Suprapubic skin (tissue), 4 donors: Measurements from ENCODE around the gene PTPRM. TPM values are rescaled to one million over a fixed set of nuclear protein-coding genes. Genes with fewer than 3 reads are reported as not detected.

Experiments used
- DNase-seq, 2 donors: peaks; one replicate each; pipeline ENCODE4 v3.0.0-alpha.2; 2019; ENCODE audit warnings: low spot score in 2 of 2
- H3K27ac ChIP-seq: fragments of 200-600 bp; sonication (generic); one replicate; pipeline ENCODE4 v1.5.1; 2019
- H3K27me3 ChIP-seq: fragments of 200-600 bp; sonication (generic); one replicate; pipeline ENCODE4 v1.5.1; 2019
- H3K36me3 ChIP-seq: fragments of 200-600 bp; sonication (generic); one replicate; pipeline ENCODE4 v1.5.1; 2019
- H3K4me1 ChIP-seq: fragments of 200-600 bp; sonication (generic); one replicate; pipeline ENCODE4 v1.5.1; 2019
- H3K4me3 ChIP-seq: fragments of 200-600 bp; sonication (generic); one replicate; pipeline ENCODE4 v1.5.1; 2019; ENCODE audit warnings: mild to moderate bottlenecking
- H3K9me3 ChIP-seq: fragments of 200-600 bp; sonication (generic); one replicate; pipeline ENCODE4 v1.5.1; 2019
- EP300 ChIP-seq: sonication (generic); formaldehyde crosslinking; IDR thresholded peaks from one replicate; pipeline ENCODE4 v1.6.1; 2017; ENCODE audit warnings: antibody characterized with exemption
- POLR2A ChIP-seq, 2 donors: fragments of 450-650 bp; IDR thresholded peaks; one replicate each; pipeline ENCODE4 v1.6.1; 2017; ENCODE audit warnings: antibody characterized with exemption in 2 of 2, mild to moderate bottlenecking in 2 of 2, moderate library complexity in 2 of 2
- POLR2AphosphoS5 ChIP-seq, 3 donors: sonication (generic); formaldehyde crosslinking; IDR thresholded peaks; one replicate each; pipeline ENCODE4 v1.6.1; 2017; ENCODE audit warnings: antibody characterized with exemption in 3 of 3
- WGBS: methylation state at CpG from one replicate; pipeline ENCODE4 v1.1.5; 2018; 5-methylcytosine and 5-hydroxymethylcytosine counted together
- total RNA-seq, 4 donors: library from RNA; depleted of rRNA; stranded (reverse); fragments of >200 nt; gene quantifications; one replicate each; pipeline ENCODE4 v1.1.0, GENCODE V29; 2016
- TF ChIP-seq, protein P1 (sequence below), 2 donors: fragments of 200-600 bp in 1 of 2; fragments of 450-650 bp in 1 of 2; sonication (generic) in 1 of 2; IDR thresholded peaks; one replicate each; pipeline ENCODE4 v1.5.1; 2016 to 2019; ENCODE audit warnings: antibody characterized with exemption in 2 of 2, mild to moderate bottlenecking in 1 of 2, moderate library complexity in 1 of 2

Gene PTPRM
- total RNA-seq, 4 donors from 2014 or later = 19.8 to 73.7 (median 40.0) TPM

DNA sequence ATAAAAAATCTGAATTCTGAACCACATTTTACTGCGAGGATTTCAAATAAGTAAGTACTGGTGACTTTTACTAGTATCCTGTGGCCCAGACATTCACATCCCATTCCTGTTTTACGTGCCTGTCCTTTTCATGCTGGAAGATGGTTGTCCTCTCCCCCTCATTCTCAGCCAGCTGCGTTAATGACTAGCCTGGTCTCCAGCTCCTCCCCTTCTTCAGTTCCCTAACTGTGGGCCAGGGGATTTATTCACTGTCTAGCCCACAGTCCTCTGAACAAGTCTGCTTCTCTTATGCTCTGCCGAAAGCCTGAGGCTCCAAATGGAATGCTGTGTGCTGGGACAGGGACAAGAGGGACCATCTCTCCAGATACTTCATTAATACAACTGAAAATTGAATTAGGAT is 373.9 kb downstream of the PTPRM start:
- no peak for DNase-seq
- Histone ChIP-seq H3K36me3 (no peaks in the 10 kb centered on the region), H3K4me1 (peaks cover 2% of the 10 kb centered on the region), H3K27me3 (no peaks in the 10 kb centered on the region), H3K27ac (no peak overlapping the region), H3K9me3 (no peaks in the 10 kb centered on the region), H3K4me3 (no peak overlapping the region)
- 81% methylated on average over 4 of the region's 4 CpGs for WGBS
- TF ChIP-seq POLR2A (IDR thresholded peaks at IDR 0.05) = no peak
- no peak for TF ChIP-seq POLR2AphosphoS5 (IDR thresholded peaks at IDR 0.05)
- TF ChIP-seq, protein P1, sequence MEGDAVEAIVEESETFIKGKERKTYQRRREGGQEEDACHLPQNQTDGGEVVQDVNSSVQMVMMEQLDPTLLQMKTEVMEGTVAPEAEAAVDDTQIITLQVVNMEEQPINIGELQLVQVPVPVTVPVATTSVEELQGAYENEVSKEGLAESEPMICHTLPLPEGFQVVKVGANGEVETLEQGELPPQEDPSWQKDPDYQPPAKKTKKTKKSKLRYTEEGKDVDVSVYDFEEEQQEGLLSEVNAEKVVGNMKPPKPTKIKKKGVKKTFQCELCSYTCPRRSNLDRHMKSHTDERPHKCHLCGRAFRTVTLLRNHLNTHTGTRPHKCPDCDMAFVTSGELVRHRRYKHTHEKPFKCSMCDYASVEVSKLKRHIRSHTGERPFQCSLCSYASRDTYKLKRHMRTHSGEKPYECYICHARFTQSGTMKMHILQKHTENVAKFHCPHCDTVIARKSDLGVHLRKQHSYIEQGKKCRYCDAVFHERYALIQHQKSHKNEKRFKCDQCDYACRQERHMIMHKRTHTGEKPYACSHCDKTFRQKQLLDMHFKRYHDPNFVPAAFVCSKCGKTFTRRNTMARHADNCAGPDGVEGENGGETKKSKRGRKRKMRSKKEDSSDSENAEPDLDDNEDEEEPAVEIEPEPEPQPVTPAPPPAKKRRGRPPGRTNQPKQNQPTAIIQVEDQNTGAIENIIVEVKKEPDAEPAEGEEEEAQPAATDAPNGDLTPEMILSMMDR (IDR thresholded peaks at IDR 0.05) = no peak
- TF ChIP-seq EP300 = no peak

GRCh38 chr18:7941533-7941932 is 374.4 kb downstream of the PTPRM start:
- H3K27ac ChIP-seq = no peak overlapping the region
- no peak overlapping the region for H3K4me3 ChIP-seq
- no peak for DNase-seq
- no peaks in the 10 kb centered on the region for H3K27me3 ChIP-seq
- no peaks in the 10 kb centered on the region for H3K36me3 ChIP-seq
- no peaks in the 10 kb centered on the region for H3K9me3 ChIP-seq
- peaks cover 2% of the 10 kb centered on the region for H3K4me1 ChIP-seq
- WGBS = 40% methylated on average over 6 of the region's 6 CpGs
- TF ChIP-seq POLR2A (IDR thresholded peaks at IDR 0.05) = no peak
- no peak for TF ChIP-seq EP300

DNA sequence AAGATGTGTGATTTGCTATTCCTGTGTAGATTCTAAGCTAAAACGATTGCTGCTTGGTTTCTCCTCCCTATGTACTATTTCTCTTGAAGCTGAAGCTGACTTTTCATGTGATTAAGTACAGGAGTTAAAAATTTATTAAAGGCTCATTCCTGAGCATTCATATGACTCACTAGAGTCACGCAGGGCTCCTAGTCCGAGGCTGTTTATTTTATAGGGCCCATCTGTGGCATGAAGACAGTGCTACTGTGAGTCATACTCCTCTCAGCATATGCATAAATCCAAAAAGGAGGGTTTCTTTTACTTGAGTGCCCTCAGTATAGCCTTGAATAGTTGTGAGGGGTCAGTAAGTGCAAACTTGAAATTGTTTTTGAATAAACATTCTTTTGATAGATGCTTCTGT is 378.8 kb downstream of the PTPRM start:
- no peaks in the 10 kb centered on the region for H3K27me3 ChIP-seq
- H3K4me3 ChIP-seq = no peak overlapping the region
- H3K36me3 ChIP-seq = no peaks in the 10 kb centered on the region
- no peak for DNase-seq
- H3K9me3 ChIP-seq = no peaks in the 10 kb centered on the region
- 40% methylated on average over 3 of the region's 3 CpGs for WGBS
- no peak overlapping the region for H3K27ac ChIP-seq
- no peak for TF ChIP-seq POLR2A (IDR thresholded peaks at IDR 0.05)
- TF ChIP-seq EP300 = no peak
- TF ChIP-seq POLR2AphosphoS5 (IDR thresholded peaks at IDR 0.05) = no peak
- TF ChIP-seq, protein P1 (IDR thresholded peaks at IDR 0.05) = no peak
- H3K4me1 ChIP-seq = peaks cover 2% of the 10 kb centered on the region

DNA sequence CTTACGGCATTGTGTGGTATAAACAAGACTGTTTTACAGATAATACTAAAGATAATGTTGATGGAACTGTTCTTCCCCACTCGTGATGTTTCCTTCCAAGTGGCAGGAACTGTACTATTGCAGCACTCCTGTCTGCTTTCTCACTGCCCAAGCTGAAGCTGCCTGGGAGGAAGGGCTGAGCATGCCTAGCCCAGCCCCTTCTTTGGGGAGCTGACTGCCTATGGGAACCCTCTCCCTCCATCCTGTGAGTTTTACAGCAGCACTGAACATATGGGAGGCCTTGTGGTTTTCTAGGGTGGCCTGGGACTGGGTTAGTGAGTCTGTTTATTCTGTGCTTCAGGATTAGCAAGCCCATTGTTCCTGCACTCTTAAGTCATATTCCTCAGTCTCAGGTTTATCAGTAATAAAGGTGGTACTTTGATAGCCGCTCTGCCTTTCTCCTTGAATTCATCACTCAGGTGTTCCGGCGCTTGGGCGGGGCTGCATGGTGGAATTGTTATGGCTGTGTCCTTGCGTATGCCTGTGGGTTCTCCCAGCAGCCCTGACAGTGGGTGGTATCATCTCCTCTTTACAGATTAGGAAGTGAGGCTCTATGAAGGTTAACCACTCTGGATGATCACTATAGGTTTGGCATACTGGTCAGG is 379.7 kb downstream of the PTPRM start:
- H3K9me3 ChIP-seq = no peaks in the 10 kb centered on the region
- H3K27me3 ChIP-seq = no peaks in the 10 kb centered on the region
- peaks cover 2% of the 10 kb centered on the region for H3K4me1 ChIP-seq
- no peaks in the 10 kb centered on the region for H3K36me3 ChIP-seq
- 91% methylated on average over 7 of the region's 7 CpGs for WGBS
- no peak overlapping the region for H3K4me3 ChIP-seq
- TF ChIP-seq POLR2AphosphoS5 (IDR thresholded peaks at IDR 0.05) (no peak), EP300 (no peak), POLR2A (IDR thresholded peaks at IDR 0.05) (no peak)
- TF ChIP-seq, protein P1 (IDR thresholded peaks at IDR 0.05) = no peak
- no peak overlapping the region for H3K27ac ChIP-seq
- DNase-seq = no peak

DNA sequence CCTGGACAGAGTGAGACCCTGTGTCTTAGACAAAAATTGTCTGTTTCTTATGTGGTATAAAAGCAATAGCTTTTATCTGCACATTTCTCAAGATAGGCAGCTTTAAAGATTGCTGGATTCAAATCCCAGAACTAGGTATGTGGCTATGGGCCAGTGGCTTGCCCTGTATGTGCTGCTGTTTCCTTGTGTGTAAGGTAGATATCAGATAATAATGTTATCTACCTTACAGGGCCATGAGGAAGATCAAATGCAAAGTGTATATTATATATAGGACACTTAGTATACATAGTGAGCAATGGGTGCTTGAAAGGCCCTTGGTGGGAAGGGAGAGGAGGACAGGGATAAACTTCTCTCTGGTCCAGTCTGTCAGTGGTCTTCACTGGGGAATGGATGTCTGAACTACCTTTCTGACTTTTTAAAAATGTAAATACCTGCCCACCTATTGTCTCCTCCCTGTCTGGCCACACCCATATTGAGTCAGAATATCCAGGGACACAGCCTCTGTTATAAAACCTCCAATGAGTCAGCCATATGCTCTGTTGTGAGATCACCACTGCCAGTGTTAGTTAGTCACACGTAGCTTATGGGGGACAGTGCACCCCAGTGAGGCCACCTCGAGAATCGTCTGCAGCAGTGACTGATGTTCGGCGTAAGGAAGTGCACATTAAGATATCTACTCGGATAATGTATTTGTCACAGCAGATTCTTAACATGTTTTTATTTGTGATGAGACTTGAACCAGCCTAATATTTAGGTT is 383.4 kb downstream of the PTPRM start:
- TF ChIP-seq POLR2AphosphoS5 (IDR thresholded peaks at IDR 0.05) = no peak
- no peak for TF ChIP-seq EP300
- no peak for TF ChIP-seq POLR2A (IDR thresholded peaks at IDR 0.05)
- TF ChIP-seq, protein P1 (IDR thresholded peaks at IDR 0.05) = no peak
- Histone ChIP-seq H3K4me1 (peaks cover 2% of the 10 kb centered on the region), H3K36me3 (no peaks in the 10 kb centered on the region), H3K27ac (no peak overlapping the region), H3K27me3 (no peaks in the 10 kb centered on the region), H3K9me3 (no peaks in the 10 kb centered on the region), H3K4me3 (no peak overlapping the region)
- WGBS = 82% methylated on average over 6 of the region's 6 CpGs
- DNase-seq = no peak
